HCT116 (cell line): ENCODE data around the gene GSTM3. TPM values are rescaled to one million over a fixed set of nuclear protein-coding genes. Genes with fewer than 3 reads are reported as not detected.
"Not testable (repeated sequence)": the region's sequence is repeated elsewhere in the genome, so short reads cannot be mapped to it uniquely, and the experiment has no call there.

ENCODE experiments used
- ATAC-seq: fragments of 200-7000 bp; cut with Tn5 transposase; 2 replicates; pipeline ENCODE4 v1.9.1; 2020; ENCODE audit warnings: mild to moderate bottlenecking, moderate library complexity
- BruUV-seq: library from RNA; stranded (reverse); fragments of 400-500 nt; replicated peaks from 2 replicates; lab custom pipeline; 2021; lab: Mats Ljungman, UMichigan
- CTCF ChIA-PET: fragments of 300-600 bp; sonication (Branson Sonifier 250); formaldehyde crosslinking; loops from one replicate; lab custom pipeline; 2021; ENCODE audit warnings: antibody characterized with exemption; lab: Charles Lee
- POLR2A ChIA-PET: fragments of 300-600, 350-600 bp; sonication (Branson Sonifier 250); formaldehyde crosslinking; loops from one replicate; lab custom pipeline; 2021; ENCODE audit warnings: antibody characterized with exemption; lab: Charles Lee
- RAD21 ChIA-PET, 2 experiments: fragments of 300-600 bp; sonication (Branson Sonifier 250); formaldehyde crosslinking; loops; one replicate each; lab custom pipeline; 2023; ENCODE audit warnings: low total read pairs in 2 of 2; ENCODE audit not compliant: uncharacterized antibody in 2 of 2, unreplicated experiment in 2 of 2, low non-redundant PET in 1 of 2; lab: Charles Lee
- DNase-seq: peaks from one replicate; pipeline ENCODE4 v3.0.0-alpha.2; 2010; ENCODE audit warnings: low read depth, low spot score
- H2AFZ ChIP-seq: fragments of 200-600 bp; shearing (Covaris generic), sonication (generic); 2 replicates; pipeline ENCODE4 v1.6.1; 2017; ENCODE audit warnings: low read depth, mixed run types, mixed read lengths, antibody characterized with exemption, low read length; ENCODE audit not compliant: poor library complexity, severe bottlenecking
- H3K27ac ChIP-seq: 2 replicates; pipeline ENCODE4 v1.5.1; 2012; ENCODE audit warnings: low read depth, low read length
- H3K27me3 ChIP-seq: fragments of 200-600 bp; sonication (generic); 2 replicates; pipeline ENCODE4 v1.6.1; 2016; ENCODE audit warnings: mixed run types, low read length, mixed read lengths; ENCODE audit not compliant: insufficient read depth
- H3K36me3 ChIP-seq, 2 experiments: fragments of 200-500 bp in 1 of 2; fragments of 200-600 bp in 1 of 2; sonication (Bioruptor generic) in 1 of 2; sonication (generic) in 1 of 2; 2 replicates each; pipeline versions ENCODE4 v1.5.1 to v1.6.1; 2014 to 2016; ENCODE audit warnings: low read length in 2 of 2, inconsistent platforms in 1 of 2, mixed read lengths in 1 of 2, mixed run types in 1 of 2; ENCODE audit not compliant: insufficient read depth in 2 of 2, control insufficient read depth in 1 of 2
- H3K4me1 ChIP-seq, 2 experiments: fragments of 200-600 bp in 1 of 2; sonication (generic) in 1 of 2; 2 replicates each; pipeline versions ENCODE4 v1.5.1 to v1.6.1; 2012 to 2017; ENCODE audit warnings: low read length in 2 of 2, inconsistent platforms in 1 of 2, mild to moderate bottlenecking in 1 of 2, mixed read lengths in 1 of 2, mixed run types in 1 of 2, moderate library complexity in 1 of 2; ENCODE audit not compliant: insufficient read depth in 2 of 2, control insufficient read depth in 1 of 2
- H3K4me2 ChIP-seq: fragments of 200-600 bp; sonication (generic); 2 replicates; pipeline ENCODE4 v1.6.1; 2017; ENCODE audit warnings: mixed run types, low read length, mixed read lengths
- H3K4me3 ChIP-seq, 2 experiments: fragments of 200-600 bp in 1 of 2; sonication (generic) in 1 of 2; replicated peaks in 1 of 2; 2 replicates each; pipeline ENCODE4 v1.5.1; 2011 to 2016; ENCODE audit warnings: low read length in 2 of 2, control low read depth in 1 of 2, low read depth in 1 of 2, mild to moderate bottlenecking in 1 of 2, mixed read lengths in 1 of 2, mixed run types in 1 of 2
- H3K79me2 ChIP-seq: fragments of 200-600 bp; sonication (generic); 2 replicates; pipeline ENCODE4 v1.6.1; 2017; ENCODE audit warnings: mild to moderate bottlenecking, mixed run types, low read length, moderate library complexity, mixed read lengths; ENCODE audit not compliant: insufficient read depth
- H3K9ac ChIP-seq: fragments of 200-600 bp; sonication (generic); 2 replicates; pipeline ENCODE4 v1.6.1; 2016; ENCODE audit warnings: low read length, mixed read lengths
- H3K9me2 ChIP-seq: fragments of 200-600 bp; sonication (generic), shearing (Covaris generic); 2 replicates; pipeline ENCODE4 v1.6.1; 2017; ENCODE audit warnings: mixed run types, mild to moderate bottlenecking, moderate library complexity; ENCODE audit not compliant: insufficient read depth
- H3K9me3 ChIP-seq, 2 experiments: fragments of 200-500 bp in 1 of 2; fragments of 200-600 bp in 1 of 2; sonication (Bioruptor generic) in 1 of 2; sonication (generic) in 1 of 2; 2 replicates each; pipeline ENCODE4 v1.6.1; 2014 to 2017; ENCODE audit warnings: low read length in 2 of 2, mixed read lengths in 2 of 2, inconsistent platforms in 1 of 2, low read depth in 1 of 2, mild to moderate bottlenecking in 1 of 2, mixed run types in 1 of 2, moderate library complexity in 1 of 2; ENCODE audit not compliant: control insufficient read depth in 1 of 2, insufficient read depth in 1 of 2
- H4K20me1 ChIP-seq: fragments of 200-600 bp; sonication (generic), shearing (Covaris generic); 2 replicates; pipeline ENCODE4 v1.6.1; 2017; ENCODE audit warnings: mixed run types, mild to moderate bottlenecking, moderate library complexity; ENCODE audit not compliant: insufficient read depth
- ELF1 ChIP-seq: IDR thresholded peaks from 2 replicates; pipeline ENCODE4 v1.6.1; 2012; ENCODE audit warnings: low read depth, borderline replicate concordance
- FOSL1 ChIP-seq: IDR thresholded peaks from 2 replicates; pipeline ENCODE4 v1.6.1; 2012; ENCODE audit warnings: low read depth
- JUND ChIP-seq: IDR thresholded peaks from 2 replicates; pipeline ENCODE4 v1.6.1; 2012
- POLR2AphosphoS5 ChIP-seq: IDR thresholded peaks from 2 replicates; pipeline ENCODE4 v1.6.1; 2011; ENCODE audit warnings: mild to moderate bottlenecking, low read depth, low read length, moderate library complexity
- RAD21 ChIP-seq: IDR thresholded peaks from 2 replicates; pipeline ENCODE4 v1.6.1; 2012; ENCODE audit warnings: low read depth, mild to moderate bottlenecking
- SIN3A ChIP-seq: IDR thresholded peaks from 2 replicates; pipeline ENCODE4 v1.6.1; 2012; ENCODE audit warnings: low read depth
- SRF ChIP-seq: IDR thresholded peaks from 2 replicates; pipeline ENCODE4 v1.6.1; 2012; ENCODE audit warnings: low read depth
- TCF7L2 ChIP-seq: IDR thresholded peaks from 2 replicates; pipeline ENCODE4 v1.7.0; 2011; ENCODE audit warnings: borderline replicate concordance, inconsistent platforms; ENCODE audit not compliant: insufficient read depth, insufficient read length; ENCODE audit errors: extremely low read depth
- ZNF274 ChIP-seq: fragments of 200-500 bp; sonication (Bioruptor generic); IDR thresholded peaks from 2 replicates; pipeline ENCODE4 v1.6.1; 2014; ENCODE audit warnings: mild to moderate bottlenecking, low read depth, low read length, inconsistent platforms
- intact Hi-C: fragments of 100-400 bp; cut with micrococcal nuclease; formaldehyde crosslinking; loops from 2 replicates; pipeline ENCODE4 v1.10.0; 2022
- total RNA-seq: library from RNA; stranded (reverse); gene quantifications from one replicate; pipeline ENCODE4 v1.2.1, GENCODE V29; 2021; ENCODE audit not compliant: unreplicated experiment
- TF ChIP-seq, protein P1 (sequence below): IDR thresholded peaks from 2 replicates; pipeline ENCODE4 v1.6.1; 2012

The GSTM3 gene
- total RNA-seq, 1 experiment from 2014 or later = 0.39 TPM

DNA sequence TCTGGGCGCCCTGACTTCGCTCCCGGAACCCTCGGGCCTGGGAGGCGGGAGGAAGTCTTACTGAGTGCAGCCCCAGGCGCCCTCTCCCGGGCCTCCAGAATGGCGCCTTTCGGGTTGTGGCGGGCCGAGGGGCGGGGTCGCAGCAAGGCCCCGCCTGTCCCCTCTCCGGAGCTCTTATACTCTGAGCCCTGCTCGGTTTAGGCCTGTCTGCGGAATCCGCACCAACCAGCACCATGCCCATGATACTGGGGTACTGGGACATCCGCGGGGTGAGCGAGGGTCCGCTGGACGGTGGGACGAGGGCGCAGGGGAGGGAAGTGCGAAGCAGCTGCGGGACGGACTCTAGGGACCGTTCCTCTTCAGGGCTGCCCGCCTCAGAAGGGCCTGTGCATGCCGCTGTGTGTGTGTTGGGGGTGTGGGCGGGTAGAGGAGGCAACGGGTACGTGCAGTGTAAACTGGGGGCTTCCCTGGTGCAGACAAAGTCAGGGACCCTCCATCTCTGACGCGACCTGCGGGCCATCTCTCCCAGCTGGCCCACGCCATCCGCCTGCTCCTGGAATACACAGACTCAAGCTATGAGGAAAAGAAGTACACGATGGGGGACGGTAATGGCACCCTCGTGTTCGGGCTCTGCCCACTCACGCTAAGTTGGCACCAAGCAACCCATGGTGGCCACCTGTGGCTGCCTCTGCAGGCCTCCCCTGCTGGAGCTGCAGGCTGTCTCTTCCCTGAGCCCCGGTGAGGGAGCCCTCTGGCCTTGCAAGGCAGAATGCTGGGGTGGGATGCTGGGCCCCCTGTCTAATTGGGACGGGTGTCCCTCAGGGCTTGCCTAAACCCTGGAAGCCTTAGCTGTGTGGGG is 53.0 kb downstream of the GSTM3 start, which contains the start of gene GSTM1:
TSS of gene GSTM1 (plus strand) at position 177 of the 859 bp plus-strand sequence. CDS start at position 234, 57 bp downstream.
- H3K4me3 ChIP-seq = no peak within 1 kb of the TSS
- H2AFZ ChIP-seq = no peak within 1 kb of the TSS
- no peaks in the 10 kb centered on the region for H3K9me2 ChIP-seq
- no peaks in the 10 kb centered on the region for H4K20me1 ChIP-seq
- no peaks in the 10 kb centered on the region for H3K9me3 ChIP-seq
- H3K27ac ChIP-seq = no peak within 1 kb of the TSS
- ATAC-seq (no peak), DNase-seq (no peak)
- no peaks in the 10 kb centered on the region for H3K27me3 ChIP-seq
- intact Hi-C loops = no loop called here
- RAD21 ChIA-PET = no interaction called here
- H3K4me1 ChIP-seq = no peaks in the 10 kb centered on the region
- H3K9ac ChIP-seq = no peak within 1 kb of the TSS
- BruUV-seq = no TSS peak
- POLR2A ChIA-PET = no interaction called here
- TF ChIP-seq RAD21 (no peak), SIN3A (no peak), SRF (no peak), FOSL1 (no peak), POLR2AphosphoS5 (no peak), ELF1 (no peak), JUND (no peak), TCF7L2 (no peak), ZNF274 (no peak)
- TF ChIP-seq, protein P1, sequence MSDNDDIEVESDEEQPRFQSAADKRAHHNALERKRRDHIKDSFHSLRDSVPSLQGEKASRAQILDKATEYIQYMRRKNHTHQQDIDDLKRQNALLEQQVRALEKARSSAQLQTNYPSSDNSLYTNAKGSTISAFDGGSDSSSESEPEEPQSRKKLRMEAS = no peak
- no peaks in the 10 kb centered on the region for H3K36me3 ChIP-seq
- no peak within 1 kb of the TSS for H3K4me2 ChIP-seq
- CTCF ChIA-PET = no interaction called here
- H3K79me2 ChIP-seq = no peaks in the 10 kb centered on the region

DNA sequence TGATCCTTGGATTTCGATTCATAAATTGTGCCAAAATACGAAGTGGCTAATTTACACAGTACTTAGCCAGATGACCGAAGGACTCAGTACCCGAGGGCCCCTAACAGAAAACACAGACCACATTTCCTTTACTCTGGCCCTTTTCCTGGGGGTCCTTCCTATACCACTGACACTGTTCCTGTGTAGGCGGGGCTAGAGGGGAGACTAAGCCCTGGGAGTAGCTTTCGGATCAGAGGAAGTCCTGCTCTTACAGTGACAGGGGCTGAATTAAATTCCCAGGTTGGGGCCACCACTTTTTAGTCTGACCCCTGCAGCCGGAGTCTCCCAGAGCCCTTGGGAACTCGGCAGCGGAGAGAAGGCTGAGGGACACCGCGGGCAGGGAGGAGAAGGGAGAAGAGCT is 53.7 kb downstream of the GSTM3 start:
- H3K9me3 ChIP-seq, H3K4me2 ChIP-seq, intact Hi-C loops, H3K36me3 ChIP-seq, H3K4me3 ChIP-seq, RAD21 ChIA-PET, ATAC-seq, DNase-seq, H3K79me2 ChIP-seq, POLR2A ChIA-PET, BruUV-seq, H3K4me1 ChIP-seq, H3K9me2 ChIP-seq, H3K9ac ChIP-seq, H3K27ac ChIP-seq, H2AFZ ChIP-seq, CTCF ChIA-PET, H4K20me1 ChIP-seq, H3K27me3 ChIP-seq: not testable (repeated sequence)

DNA sequence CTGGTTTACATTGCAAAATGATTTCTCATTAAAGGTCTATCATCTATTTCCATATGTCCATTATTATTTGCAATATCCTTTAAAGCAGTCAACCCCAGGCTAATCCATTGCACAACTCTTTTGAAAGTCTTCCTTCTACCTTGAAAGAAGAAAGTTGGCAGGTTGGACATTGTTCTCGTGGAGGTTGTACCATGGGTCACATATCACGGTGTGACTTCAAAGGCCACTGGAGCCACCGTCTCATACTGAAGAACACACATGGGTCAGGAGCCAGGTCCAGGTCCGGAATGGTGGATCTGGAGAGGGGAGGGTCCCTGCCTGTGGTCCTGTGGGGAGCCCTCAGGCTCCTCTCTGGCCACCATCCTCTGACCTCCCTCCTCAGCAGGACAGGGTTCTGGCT is 54.9 kb downstream of the GSTM3 start:
- BruUV-seq, POLR2A ChIA-PET, CTCF ChIA-PET, ATAC-seq, H3K27ac ChIP-seq, H3K4me2 ChIP-seq, H4K20me1 ChIP-seq, H3K36me3 ChIP-seq, H3K9me2 ChIP-seq, DNase-seq, H2AFZ ChIP-seq, H3K27me3 ChIP-seq, H3K9me3 ChIP-seq, RAD21 ChIA-PET, H3K79me2 ChIP-seq, H3K4me3 ChIP-seq, H3K4me1 ChIP-seq, H3K9ac ChIP-seq, intact Hi-C loops: not testable (repeated sequence)
